Endothelial cell of umbilical vein (primary cell): ENCODE results near the gene MICALL1. TPM values are rescaled to one million over a fixed set of nuclear protein-coding genes. Genes with fewer than 3 reads are reported as not detected.

Experiments
- BruUV-seq: library from RNA; stranded (reverse); fragments of 400-500 nt; replicated peaks from 2 replicates; lab custom pipeline; 2021; lab: Mats Ljungman, UMichigan
- CTCF ChIA-PET: fragments of 300-600, 350-600 bp; sonication (Branson Sonifier 250); formaldehyde crosslinking; loops from one replicate; lab custom pipeline; 2021; ENCODE audit warnings: antibody characterized with exemption, inconsistent platforms; lab: Charles Lee
- POLR2A ChIA-PET: fragments of 300-600, 350-600 bp; sonication (Branson Sonifier 250); formaldehyde crosslinking; loops from one replicate; lab custom pipeline; 2021; ENCODE audit warnings: antibody characterized with exemption, inconsistent platforms; lab: Charles Lee
- DNase-seq: peaks from one replicate; pipeline ENCODE4 v3.0.0-alpha.2; 2011; ENCODE audit warnings: low read depth, low spot score
- FAIRE-seq: peaks from 2 replicates; lab custom pipeline; 2011; peaks lifted over from hg19 to GRCh38; lab: Jason Lieb, UNC
- H2AFZ ChIP-seq: 2 replicates; pipeline ENCODE4 v1.6.0; 2012; ENCODE audit warnings: low read depth, low read length, control low read depth, inconsistent platforms
- H3K27ac ChIP-seq: 2 replicates; pipeline ENCODE4 v1.5.1; 2011; ENCODE audit warnings: low read depth, mild to moderate bottlenecking, control low read depth, low read length, moderate library complexity; ENCODE audit not compliant: insufficient read depth
- H3K27me3 ChIP-seq, 2 experiments: 2 replicates each; pipeline versions ENCODE4 v1.6.0 to v1.6.1; 2011; ENCODE audit warnings: low read length in 2 of 2, mixed read lengths in 1 of 2; ENCODE audit not compliant: control insufficient read depth in 2 of 2, insufficient read depth in 2 of 2
- H3K36me3 ChIP-seq, 2 experiments: 2 replicates in 1 of 2; 3 replicates in 1 of 2; pipeline ENCODE4 v1.5.1; 2011; ENCODE audit warnings: low read length in 2 of 2, mild to moderate bottlenecking in 1 of 2, moderate library complexity in 1 of 2; ENCODE audit not compliant: control insufficient read depth in 2 of 2, insufficient read depth in 2 of 2; ENCODE audit errors: extremely low read depth in 1 of 2
- H3K4me1 ChIP-seq: 3 replicates; pipeline ENCODE4 v1.5.1; 2011; ENCODE audit warnings: mild to moderate bottlenecking, low read length; ENCODE audit not compliant: control insufficient read depth, insufficient read depth; ENCODE audit errors: extremely low read depth
- H3K4me2 ChIP-seq: 2 replicates; pipeline ENCODE4 v1.6.1; 2011; ENCODE audit warnings: low read length, control low read depth, mixed read lengths; ENCODE audit not compliant: insufficient read depth
- H3K4me3 ChIP-seq, 3 experiments: fragments of 200-600 bp in 1 of 3; sonication (generic), shearing (Covaris generic) in 1 of 3; replicated peaks in 1 of 3; 2 replicates each; pipeline ENCODE4 v1.5.1; 2011 to 2016; ENCODE audit warnings: control low read depth in 3 of 3, low read length in 3 of 3, mild to moderate bottlenecking in 2 of 3, inconsistent platforms in 1 of 3, low read depth in 1 of 3, moderate library complexity in 1 of 3; ENCODE audit not compliant: insufficient read depth in 1 of 3
- H3K79me2 ChIP-seq: 2 replicates; pipeline ENCODE4 v1.6.0; 2012; ENCODE audit warnings: low read length, inconsistent platforms; ENCODE audit not compliant: control insufficient read depth, insufficient read depth
- H3K9ac ChIP-seq: replicated peaks from 2 replicates; pipeline ENCODE3; 2011; ENCODE audit warnings: low read length, control low read depth; ENCODE audit not compliant: insufficient read depth; ENCODE audit errors: extremely low read depth
- H3K9me1 ChIP-seq: replicated peaks from 3 replicates; pipeline ENCODE4 v1.6.0; 2011; ENCODE audit warnings: mild to moderate bottlenecking, low read length; ENCODE audit not compliant: control insufficient read depth, insufficient read depth; ENCODE audit errors: extremely low read depth
- H3K9me3 ChIP-seq: replicated peaks from 2 replicates; pipeline ENCODE4 v1.5.1; 2012; ENCODE audit warnings: low read length, inconsistent platforms; ENCODE audit not compliant: control insufficient read depth, insufficient read depth
- H4K20me1 ChIP-seq: replicated peaks from 2 replicates; pipeline ENCODE3; 2011; ENCODE audit warnings: mild to moderate bottlenecking, low read length; ENCODE audit not compliant: control insufficient read depth, insufficient read depth; ENCODE audit errors: extremely low read depth
- CTCF ChIP-seq, 2 donors: IDR thresholded peaks; 1 replicate in 1 of 2; 2 replicates in 1 of 2; pipeline ENCODE4 v1.5.1; 2011; ENCODE audit warnings: low read length in 2 of 2, mild to moderate bottlenecking in 2 of 2, moderate library complexity in 2 of 2, control low read depth in 1 of 2, inconsistent platforms in 1 of 2, low read depth in 1 of 2; ENCODE audit not compliant: insufficient read depth in 1 of 2; ENCODE audit errors: extremely low read depth in 1 of 2
- EZH2 ChIP-seq: IDR thresholded peaks from 2 replicates; pipeline ENCODE4 v1.6.1; 2012; ENCODE audit warnings: borderline replicate concordance, low read depth, mild to moderate bottlenecking, moderate library complexity, low read length, inconsistent platforms; ENCODE audit not compliant: severe bottlenecking
- FOS ChIP-seq: IDR thresholded peaks from 2 replicates; pipeline ENCODE4 v1.6.1; 2011; ENCODE audit warnings: mild to moderate bottlenecking, low read length, moderate library complexity, borderline replicate concordance; ENCODE audit not compliant: insufficient read depth
- GATA2 ChIP-seq: IDR thresholded peaks from 2 replicates; pipeline ENCODE4 v1.7.0; 2011; ENCODE audit warnings: low read depth, mild to moderate bottlenecking, moderate library complexity, mixed read lengths, low read length; ENCODE audit not compliant: insufficient read length, insufficient read depth
- JUN ChIP-seq: IDR thresholded peaks from 2 replicates; pipeline ENCODE4 v1.6.1; 2011; ENCODE audit warnings: borderline replicate concordance, low read depth; ENCODE audit not compliant: insufficient read length, insufficient read depth
- MAX ChIP-seq: IDR thresholded peaks from 2 replicates; pipeline ENCODE4 v1.6.1; 2011; ENCODE audit not compliant: insufficient read depth, insufficient read length
- MYC ChIP-seq: IDR thresholded peaks from one replicate; pipeline ENCODE4 v1.6.1; 2011; ENCODE audit warnings: mild to moderate bottlenecking, low read depth, low read length
- POLR2A ChIP-seq: IDR thresholded peaks from 2 replicates; pipeline ENCODE4 v1.6.1; 2012; ENCODE audit warnings: low read depth, mild to moderate bottlenecking, control low read depth, low read length
- POLR2AphosphoS5 ChIP-seq: IDR thresholded peaks from 2 replicates; pipeline ENCODE4 v1.6.1; 2012; ENCODE audit warnings: low read depth, mild to moderate bottlenecking, control low read depth, low read length, moderate library complexity; ENCODE audit not compliant: insufficient read depth
- dilution Hi-C: fragments of 300-500 bp; cut with MboI; formaldehyde crosslinking; loops from one replicate; pipeline ENCODE4 v1.15.0; 2019; ENCODE audit warnings: low sequenced_read_pairs; ENCODE audit not compliant: extremely low pct_ligation_motif_present
- intact Hi-C: fragments of 100-400 bp; cut with micrococcal nuclease; formaldehyde crosslinking; loops from one replicate; pipeline ENCODE4 v1.10.0; 2022
- polyA plus RNA-seq, 4 experiments: library from polyadenylated mRNA; depleted of rRNA in 3 of 4; stranded (reverse) in 3 of 4; unstranded in 1 of 4; fragments of >200 nt; gene quantifications; 2 replicates each; pipeline versions ENCODE4 v1.2.1 to v1.2.3, GENCODE V29; 2011 to 2012; ENCODE audit warnings: missing spikeins in 1 of 4
- total RNA-seq: library from RNA; stranded (reverse); gene quantifications from 2 replicates; pipeline ENCODE4 v1.2.3, GENCODE V29; 2021

The MICALL1 gene
- total and polyA plus RNA-seq, 2 donors (not counting 3 experiments of a cell fraction or from before 2014, with no cell fraction given) = 23.9 to 66.9 TPM

GRCh38 chr22:37943136-37943824, 37.2 kb downstream of the MICALL1 start:
- no TSS peak for BruUV-seq
- Histone ChIP-seq H3K9me1 (no peaks in the 10 kb centered on the region), H3K4me2 (no peak overlapping the region), H4K20me1 (no peaks in the 10 kb centered on the region), H3K79me2 (no peaks in the 10 kb centered on the region), H3K27ac (no peak overlapping the region), H3K36me3 (peaks cover 9 to 23% of the 10 kb centered on the region in 2 experiments), H3K9me3 (no peaks in the 10 kb centered on the region), H3K4me3 (no peak overlapping the region), H3K9ac (no peak overlapping the region), H3K27me3 (no peaks in the 10 kb centered on the region), H2AFZ (no peak overlapping the region), H3K4me1 (peaks cover 5% of the 10 kb centered on the region)
- FAIRE-seq (no peak), DNase-seq (no peak)
- intact Hi-C loops = no loop called here
- CTCF ChIA-PET = interaction anchor here (1.0 kb wide), 1 partner anchor 12 kb away, joined by 4 read pairs; no protein-coding TSS in a partner anchor
- no peak for TF ChIP-seq EZH2
- no peak for TF ChIP-seq POLR2A
- TF ChIP-seq JUN = no peak
- TF ChIP-seq GATA2 = no peak
- no peak for TF ChIP-seq MYC
- no peak for TF ChIP-seq FOS
- TF ChIP-seq CTCF (IDR thresholded peaks at IDR 0.05; ENCODE audit: extremely low read depth in 1 of 2, insufficient read depth in 1 of 2, low read depth in 1 of 2, low read length in 2 of 2) = no peak
- TF ChIP-seq POLR2AphosphoS5 = no peak
- TF ChIP-seq MAX = no peak
- dilution Hi-C loops = no loop called here
- POLR2A ChIA-PET = interaction anchor here (0.6 kb wide), 1 partner anchor 9 kb away, joined by 6 read pairs; no protein-coding TSS in a partner anchor
